ENCODE results near the gene GUCA2A. TPM values are rescaled to one million over a fixed set of nuclear protein-coding genes. Genes with fewer than 3 reads are reported as not detected.
"Not testable (repeated sequence)": the region's sequence is repeated elsewhere in the genome, so short reads cannot be mapped to it uniquely, and the experiment has no call there.

GUCA2A gene
- polyA plus RNA-seq, 3 donors, result not detected

DNA sequence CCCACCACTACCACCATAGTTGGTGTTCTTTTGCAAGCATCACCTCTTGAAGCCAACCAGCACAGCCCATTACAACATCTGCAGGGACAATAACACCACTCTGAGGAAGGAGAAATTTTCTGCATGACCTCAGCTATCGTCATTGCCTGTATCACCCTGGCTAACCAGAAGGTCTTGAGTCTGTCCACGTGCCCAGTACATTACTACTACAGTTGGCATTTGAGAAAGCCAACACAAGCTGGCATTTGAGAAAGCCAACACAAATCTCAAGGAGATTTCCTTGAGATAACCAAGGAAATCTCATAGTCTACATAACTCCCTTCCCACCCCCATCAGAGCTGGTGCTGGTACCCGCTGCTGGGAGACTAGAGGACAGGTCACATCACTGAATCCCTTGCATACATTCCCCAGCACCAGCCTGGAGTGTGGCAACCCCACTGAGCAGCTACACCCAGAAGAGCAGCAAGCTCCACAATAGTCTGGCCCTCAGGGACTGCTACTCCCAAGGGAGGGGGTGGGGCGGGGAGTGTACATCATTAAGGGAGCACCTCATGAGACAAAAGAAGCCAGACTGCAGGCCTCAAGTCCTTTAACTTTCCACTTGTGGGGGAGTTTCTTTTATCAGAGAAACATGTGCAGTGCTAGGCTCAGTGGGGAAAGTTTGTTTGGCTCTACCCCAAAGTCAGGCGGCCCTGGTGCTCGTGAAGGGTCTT lies 46.0 kb upstream of the GUCA2A start:
- H3K4me1 ChIP-seq (ENCODE audit: control insufficient read depth in 1 of 2, insufficient read depth in 2 of 2, low read length in 2 of 2), result peaks cover 6 to 11% of the 10 kb centered on the region in 2 donors
- DNase-seq, result no peak
- H3K4me3 Mint-ChIP-seq, result no peak overlapping the region
- H4K20me1 ChIP-seq (ENCODE audit: insufficient read depth, low read length), result peaks cover 68% of the 10 kb centered on the region
- no peak overlapping the region for H3K27ac Mint-ChIP-seq
- no peak overlapping the region for H3K4me2 ChIP-seq (replicated peaks; ENCODE audit: extremely low read depth, low read length, poor library complexity, severe bottlenecking)
- no peak overlapping the region for H3K4me3 ChIP-seq (replicated peaks in 1 of 3; ENCODE audit: low read depth in 2 of 3, low read length in 3 of 3)
- peaks cover 0 to 5% (median 3%) of the 10 kb centered on the region in 7 donors for H3K9me3 Mint-ChIP-seq
- peaks cover 47% of the 10 kb centered on the region for H3K79me2 ChIP-seq (ENCODE audit: insufficient read depth, low read length)
- no peaks in the 10 kb centered on the region for H3K27me3 Mint-ChIP-seq (ENCODE audit: low read depth in 3 of 3)
- no peak overlapping the region for H3K27ac ChIP-seq (ENCODE audit: low read depth in 1 of 2, low read length in 2 of 2)
- no peak overlapping the region for H3K9ac ChIP-seq (ENCODE audit: insufficient read depth, low read length, poor library complexity, severe bottlenecking)
- H2AFZ ChIP-seq (ENCODE audit: insufficient read depth, low read depth, low read length, poor library complexity, severe bottlenecking), result no peak overlapping the region
- no peak for TF ChIP-seq CTCF (IDR thresholded peaks at IDR 0.05)
- H3K4me1 Mint-ChIP-seq, result peaks cover 16% of the 10 kb centered on the region
- intact Hi-C loops (cut with micrococcal nuclease), result no loop called here
- H3K36me3 ChIP-seq (replicated peaks in 1 of 2; ENCODE audit: control insufficient read depth in 1 of 2, insufficient read depth in 2 of 2, low read length in 2 of 2), result peaks cover 0 to 36% of the 10 kb centered on the region in 2 donors
- WGBS (ENCODE audit: insufficient coverage), result 89% methylated on average over 2 of the region's 6 CpGs
- no peaks in the 10 kb centered on the region for H3K9me3 ChIP-seq (replicated peaks in 1 of 2; ENCODE audit: control insufficient read depth in 1 of 2, insufficient read depth in 1 of 2, low read length in 2 of 2)
- H3K36me3 Mint-ChIP-seq, result peaks cover 20 to 42% of the 10 kb centered on the region in 2 donors
- no peaks in the 10 kb centered on the region for H3K27me3 ChIP-seq (ENCODE audit: control insufficient read depth in 2 of 2, insufficient read depth in 2 of 2, low read length in 2 of 2)

GRCh38 chr1:42209526-42210251 lies 45.1 kb upstream of the GUCA2A start:
- Mint-ChIP-seq H3K4me3 (no peak overlapping the region), H3K9me3 (peaks cover 0 to 6% (median 3%) of the 10 kb centered on the region in 7 donors), H3K27ac (no peak overlapping the region), H3K36me3 (peaks cover 27 to 45% of the 10 kb centered on the region in 2 donors), H3K27me3 (ENCODE audit: low read depth in 3 of 3) (no peaks in the 10 kb centered on the region), H3K4me1 (peaks cover 10% of the 10 kb centered on the region)
- Histone ChIP-seq H3K27ac (ENCODE audit: low read depth in 1 of 2, low read length in 2 of 2) (no peak overlapping the region), H3K36me3 (replicated peaks in 1 of 2; ENCODE audit: control insufficient read depth in 1 of 2, insufficient read depth in 2 of 2, low read length in 2 of 2) (peaks cover 0 to 45% of the 10 kb centered on the region in 2 donors), H3K4me1 (ENCODE audit: control insufficient read depth in 1 of 2, insufficient read depth in 2 of 2, low read length in 2 of 2) (peaks cover 3 to 7% of the 10 kb centered on the region in 2 donors), H3K9ac (ENCODE audit: insufficient read depth, low read length, poor library complexity, severe bottlenecking) (no peak overlapping the region), H3K9me3 (replicated peaks in 1 of 2; ENCODE audit: control insufficient read depth in 1 of 2, insufficient read depth in 1 of 2, low read length in 2 of 2) (no peaks in the 10 kb centered on the region), H3K4me3 (replicated peaks in 1 of 3; ENCODE audit: low read depth in 2 of 3, low read length in 3 of 3) (no peak overlapping the region), H2AFZ (ENCODE audit: insufficient read depth, low read depth, low read length, poor library complexity, severe bottlenecking) (no peak overlapping the region), H3K4me2 (replicated peaks; ENCODE audit: extremely low read depth, low read length, poor library complexity, severe bottlenecking) (no peak overlapping the region), H3K79me2 (ENCODE audit: insufficient read depth, low read length) (peaks cover 47% of the 10 kb centered on the region), H4K20me1 (ENCODE audit: insufficient read depth, low read length) (peaks cover 66% of the 10 kb centered on the region), H3K27me3 (ENCODE audit: control insufficient read depth in 2 of 2, insufficient read depth in 2 of 2, low read length in 2 of 2) (no peaks in the 10 kb centered on the region)
- no peak for DNase-seq
- intact Hi-C loops (cut with micrococcal nuclease), result no loop called here
- no peak for TF ChIP-seq CTCF (IDR thresholded peaks at IDR 0.05)
- 100% methylated on average over 3 of the region's 6 CpGs for WGBS (ENCODE audit: insufficient coverage)

DNA sequence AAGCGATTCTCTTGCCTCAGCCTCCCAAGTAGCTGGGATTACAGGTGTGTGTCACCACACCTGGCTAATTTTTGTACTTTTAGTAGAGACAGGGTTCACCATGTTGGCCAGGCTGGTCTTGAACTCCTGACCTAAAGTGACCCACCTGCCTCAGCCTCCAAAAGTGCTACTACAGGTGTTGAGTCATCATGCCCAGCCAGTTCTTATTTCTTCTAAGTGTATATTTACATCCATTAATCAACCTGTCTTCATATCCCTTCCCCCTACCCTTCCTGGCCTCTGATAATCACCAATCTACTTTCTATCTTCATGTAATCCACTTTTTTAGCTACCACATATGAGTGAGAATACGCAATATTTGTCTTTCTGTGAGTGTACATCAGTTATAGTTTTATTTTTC lies 42.4 kb upstream of the GUCA2A start:
- peaks cover 35% of the 10 kb centered on the region for H3K79me2 ChIP-seq (ENCODE audit: insufficient read depth, low read length)
- peaks cover 12 to 72% of the 10 kb centered on the region in 2 donors for H3K36me3 ChIP-seq (replicated peaks in 1 of 2; ENCODE audit: control insufficient read depth in 1 of 2, insufficient read depth in 2 of 2, low read length in 2 of 2)
- WGBS (ENCODE audit: insufficient coverage), result no CpG with 5 or more reads among the region's 2 CpGs

More for the DNA sequence above, 42.4 kb upstream of the GUCA2A start:
- H2AFZ ChIP-seq (ENCODE audit: insufficient read depth, low read depth, low read length, poor library complexity, severe bottlenecking); H3K27ac ChIP-seq (ENCODE audit: low read depth in 1 of 2, low read length in 2 of 2); H3K9ac ChIP-seq (ENCODE audit: insufficient read depth, low read length, poor library complexity, severe bottlenecking); H3K27me3 ChIP-seq (ENCODE audit: control insufficient read depth in 2 of 2, insufficient read depth in 2 of 2, low read length in 2 of 2); H3K4me2 ChIP-seq (replicated peaks; ENCODE audit: extremely low read depth, low read length, poor library complexity, severe bottlenecking); H3K4me3 ChIP-seq (replicated peaks in 1 of 3; ENCODE audit: low read depth in 2 of 3, low read length in 3 of 3); H3K4me3 Mint-ChIP-seq; H3K9me3 ChIP-seq (replicated peaks in 1 of 2; ENCODE audit: control insufficient read depth in 1 of 2, insufficient read depth in 1 of 2, low read length in 2 of 2); H3K27me3 Mint-ChIP-seq (ENCODE audit: low read depth in 3 of 3); H3K9me3 Mint-ChIP-seq; DNase-seq; H3K4me1 ChIP-seq (ENCODE audit: control insufficient read depth in 1 of 2, insufficient read depth in 2 of 2, low read length in 2 of 2); H3K4me1 Mint-ChIP-seq; intact Hi-C loops (cut with micrococcal nuclease); H3K27ac Mint-ChIP-seq: not testable (repeated sequence)
- peaks cover 46 to 58% of the 10 kb centered on the region in 2 donors for H3K36me3 Mint-ChIP-seq
- peaks cover 49% of the 10 kb centered on the region for H4K20me1 ChIP-seq (ENCODE audit: insufficient read depth, low read length)
